HepG2 (cell line): ENCODE measurements around the gene METTL1. TPM values are rescaled to one million over a fixed set of nuclear protein-coding genes. Genes with fewer than 3 reads are reported as not detected.
A peak's percentile ranks its signal among the peaks of the same experiment; 100 is the strongest.

Experiments
- ATF7 ChIP-seq, 2 experiments: fragments of 450-650 bp in 1 of 2; sonication (generic) in 1 of 2; formaldehyde crosslinking in 1 of 2; IDR thresholded peaks; 2 replicates each; pipeline versions ENCODE4 v1.4.0 to v1.6.1; 2016 to 2020; ENCODE audit warnings: antibody characterized with exemption in 1 of 2, mild to moderate bottlenecking in 1 of 2, missing genetic modification reagents in 1 of 2
- HMG20B ChIP-seq: conservative IDR thresholded peaks from 2 replicates; pipeline ENCODE4 v1.6.1; 2016; ENCODE audit warnings: missing genetic modification reagents, missing compliant biosample characterization
- PBX3 ChIP-seq: sonication (generic); formaldehyde crosslinking; IDR thresholded peaks from 2 replicates; pipeline ENCODE4 v1.8.1; 2023; ENCODE audit warnings: missing genetic modification reagents, inconsistent platforms, borderline replicate concordance
- RARG ChIP-seq: sonication (generic); formaldehyde crosslinking; IDR thresholded peaks from 2 replicates; pipeline ENCODE4 v1.4.0; 2020; ENCODE audit warnings: low read depth, mild to moderate bottlenecking, missing genetic modification reagents
- SNAPC4 ChIP-seq: sonication (generic); formaldehyde crosslinking; IDR thresholded peaks from 2 replicates; pipeline ENCODE4 v1.4.0; 2020; ENCODE audit warnings: mild to moderate bottlenecking, missing genetic modification reagents
- SRSF9 ChIP-seq: fragments of 200-400 bp; formaldehyde crosslinking; IDR thresholded peaks from 2 replicates; pipeline ENCODE4 v1.6.1; 2018; ENCODE audit warnings: borderline replicate concordance, mild to moderate bottlenecking, low read depth, low read length; ENCODE audit not compliant: insufficient read depth, poor library complexity, severe bottlenecking
- ZBTB21 ChIP-seq: sonication (generic); formaldehyde crosslinking; IDR thresholded peaks from 2 replicates; pipeline ENCODE4 v1.4.0; 2020; ENCODE audit warnings: missing genetic modification reagents
- ZBTB42 ChIP-seq: sonication (generic); formaldehyde crosslinking; IDR thresholded peaks from 2 replicates; pipeline ENCODE4 v1.5.0; 2020; ENCODE audit warnings: mild to moderate bottlenecking, missing genetic modification reagents
- ZNF276 ChIP-seq: sonication (generic); formaldehyde crosslinking; IDR thresholded peaks from 2 replicates; pipeline ENCODE4 v1.4.0; 2020; ENCODE audit warnings: mild to moderate bottlenecking, low read depth, missing genetic modification reagents
- ZNF431 ChIP-seq: sonication (generic); formaldehyde crosslinking; IDR thresholded peaks from 2 replicates; pipeline ENCODE4 v1.9.0; 2022; ENCODE audit warnings: missing genetic modification reagents, low read depth, mild to moderate bottlenecking, borderline replicate concordance
- ZNF646 ChIP-seq: sonication (generic); formaldehyde crosslinking; IDR thresholded peaks from 2 replicates; pipeline ENCODE4 v1.9.0; 2021; ENCODE audit warnings: mild to moderate bottlenecking, missing genetic modification reagents
- polyA plus RNA-seq, 8 experiments: library from polyadenylated mRNA; depleted of rRNA in 3 of 8; stranded (reverse) in 7 of 8; unstranded in 1 of 8; fragments of >200 nt; fragmentation: Illumina TruSeq in 4 of 8; extraction: Trizol in 4 of 8; gene quantifications; 2 replicates each; pipeline versions ENCODE4 v1.2.1 to v1.2.3, GENCODE V29; 2011 to 2016; ENCODE audit warnings: low read depth in 4 of 8, missing spikeins in 1 of 8, mixed read lengths in 1 of 8; ENCODE audit not compliant: insufficient read depth in 1 of 8
- total RNA-seq, 5 experiments: library from RNA; depleted of rRNA; stranded (reverse); fragments of >200 nt; fragmentation: Illumina TruSeq; extraction: Trizol; gene quantifications; 2 replicates each; pipeline ENCODE4 v1.2.3, GENCODE V29; 2016; ENCODE audit warnings: low read depth in 1 of 5

Gene METTL1
- total and polyA plus RNA-seq, 2 of the 13 experiments (the other 11 are each of a cell fraction or from before 2014, with no cell fraction given): 34.7 to 36.9 TPM

- no peak for TF ChIP-seq ZNF276 (CRISPR knock-in tag)
- TF ChIP-seq ZBTB21: no peak
- TF ChIP-seq HMG20B (CRISPR knock-in tag): no peak
- TF ChIP-seq SRSF9: no peak
- TF ChIP-seq ZBTB42 (CRISPR knock-in tag): 0 out of 2 replicates have a peak, but pooled peaks have one; percentile 13
- 0 out of 2 replicates have a peak, but pooled peaks have one; percentile 3 for TF ChIP-seq ZNF431 (CRISPR knock-in tag)
- TF ChIP-seq SNAPC4 (CRISPR knock-in tag): 0 out of 2 replicates have a peak, but pooled peaks have one; percentile 0
- no peak for TF ChIP-seq PBX3 (CRISPR knock-in tag)
- TF ChIP-seq RARG: 0 out of 2 replicates have a peak, but pooled peaks have one; percentile 49
- TF ChIP-seq ZNF646 (CRISPR knock-in tag): no peak
- TF ChIP-seq ATF7 (IDR thresholded peaks at IDR 0.05): peak; percentile 98
- no peak for TF ChIP-seq ATF7 (CRISPR knock-in tag; IDR thresholded peaks at IDR 0.05)
Observed at GRCh38 chr12:57771236-57771872, 551 bp downstream of the METTL1 start (continued).
